ENCODE data around the gene TBX4. TPM values are rescaled to one million over a fixed set of nuclear protein-coding genes. Genes with fewer than 3 reads are reported as not detected.

TBX4 gene
- total RNA-seq, 1 experiment from 2014 or later = not detected

- ChIA-PET CTCF (interaction anchor here (1.1 to 2.4 kb wide), 2 partner anchors 12 to 127 kb away, joined by 6 to 8 read pairs; no protein-coding TSS in a partner anchor), POLR2A (interaction anchor here (0.5 kb wide), 1 partner anchor 10 kb away, joined by 3 read pairs; no protein-coding TSS in a partner anchor)
- TF ChIP-seq CTCF (IDR thresholded peaks at IDR 0.05; ENCODE audit: unreplicated experiment) = no peak
Measured at GRCh38 chr17:61423967-61424649, 28.1 kb upstream of the TBX4 start.

GRCh38 chr17:61425682-61426481 is 26.3 kb upstream of the TBX4 start:
- no peaks in the 10 kb centered on the region for H3K36me3 Mint-ChIP-seq (ENCODE audit: insufficient read depth, unreplicated experiment)
- no TSS peak for BruUV-seq (replicated peaks)
- peak; percentile 40 for DNase-seq (ENCODE audit: unreplicated experiment)
- H3K9me3 Mint-ChIP-seq (ENCODE audit: unreplicated experiment) = no peaks in the 10 kb centered on the region
- H3K27ac Mint-ChIP-seq (ENCODE audit: low read depth, unreplicated experiment) = no peak overlapping the region
- no peak for TF ChIP-seq CTCF (IDR thresholded peaks at IDR 0.05; ENCODE audit: unreplicated experiment)
- no peak overlapping the region for H3K4me3 Mint-ChIP-seq (ENCODE audit: unreplicated experiment)
- no peaks in the 10 kb centered on the region for H3K4me1 Mint-ChIP-seq (ENCODE audit: insufficient read depth, unreplicated experiment)
- ChIA-PET POLR2A (no interaction called here), CTCF (interaction anchor here (0.9 to 1.1 kb wide), 2 partner anchors 8 to 10 kb away, joined by 4 to 6 read pairs; no protein-coding TSS in a partner anchor)
- peaks cover 20% of the 10 kb centered on the region for H3K27me3 Mint-ChIP-seq (ENCODE audit: insufficient read depth, unreplicated experiment)
- intact Hi-C loops (cut with micrococcal nuclease) = no loop called here

More at GRCh38 chr17:61423967-61424649, 28.1 kb upstream of the TBX4 start:
- H3K4me1 Mint-ChIP-seq (ENCODE audit: insufficient read depth, unreplicated experiment) = no peaks in the 10 kb centered on the region
- H3K4me3 Mint-ChIP-seq (ENCODE audit: unreplicated experiment) = no peak overlapping the region
- BruUV-seq (replicated peaks) = no TSS peak
- H3K27ac Mint-ChIP-seq (ENCODE audit: low read depth, unreplicated experiment) = no peak overlapping the region
- H3K27me3 Mint-ChIP-seq (ENCODE audit: insufficient read depth, unreplicated experiment) = peaks cover 33% of the 10 kb centered on the region
- H3K36me3 Mint-ChIP-seq (ENCODE audit: insufficient read depth, unreplicated experiment) = peaks cover 4% of the 10 kb centered on the region
- H3K9me3 Mint-ChIP-seq (ENCODE audit: unreplicated experiment) = no peaks in the 10 kb centered on the region
- DNase-seq (ENCODE audit: unreplicated experiment) = no peak
- intact Hi-C loops (cut with micrococcal nuclease) = no loop called here

GRCh38 chr17:61426482-61427304 is 25.5 kb upstream of the TBX4 start:
- BruUV-seq (replicated peaks) = no TSS peak
- H3K27ac Mint-ChIP-seq (ENCODE audit: low read depth, unreplicated experiment) = no peak overlapping the region
- DNase-seq (ENCODE audit: unreplicated experiment) = peak; percentile 28
- peaks cover 11% of the 10 kb centered on the region for H3K27me3 Mint-ChIP-seq (ENCODE audit: insufficient read depth, unreplicated experiment)
- no peak for TF ChIP-seq CTCF (IDR thresholded peaks at IDR 0.05; ENCODE audit: unreplicated experiment)
- ChIA-PET CTCF (interaction anchor here (0.6 to 1.5 kb wide), 7 partner anchors 9 to 419 kb away, joined by 3 to 7 read pairs (median 4); no protein-coding TSS in a partner anchor), POLR2A (interaction anchor here (1.0 kb wide), 1 partner anchor 147 kb away, joined by 3 read pairs; no protein-coding TSS in a partner anchor)
- intact Hi-C loops (cut with micrococcal nuclease) = no loop called here
- no peaks in the 10 kb centered on the region for H3K36me3 Mint-ChIP-seq (ENCODE audit: insufficient read depth, unreplicated experiment)
- H3K4me3 Mint-ChIP-seq (ENCODE audit: unreplicated experiment) = no peak overlapping the region
- H3K4me1 Mint-ChIP-seq (ENCODE audit: insufficient read depth, unreplicated experiment) = peaks cover 2% of the 10 kb centered on the region
- no peaks in the 10 kb centered on the region for H3K9me3 Mint-ChIP-seq (ENCODE audit: unreplicated experiment)

Measured in MCF 10A (cell line).